ENCODE results near the gene BMP2K.

BMP2K gene

GRCh38 chr4:78939667-78940008, 163.5 kb downstream of the BMP2K start:
- DNase-seq: no peak

- no peak for DNase-seq
These were observed 164.6 kb downstream of the BMP2K start for GRCh38 chr4:78940752-78941151.

GRCh38 chr4:78944381-78944780, 168.2 kb downstream of the BMP2K start:
- DNase-seq: no peak

- DNase-seq: no peak
These were observed 169.6 kb downstream of the BMP2K start for GRCh38 chr4:78945651-78946179.

- no peak for DNase-seq
These were observed 173.6 kb downstream of the BMP2K start for GRCh38 chr4:78949735-78950134.

- DNase-seq: no peak
These were observed 175.8 kb downstream of the BMP2K start for GRCh38 chr4:78951862-78952472.

GRCh38 chr4:78953231-78953630, 177.1 kb downstream of the BMP2K start:
- DNase-seq: no peak

- no peak for DNase-seq
These were observed 177.9 kb downstream of the BMP2K start for GRCh38 chr4:78953769-78954666.

- no peak for DNase-seq
These were observed 180.8 kb downstream of the BMP2K start for GRCh38 chr4:78956975-78957374.

GRCh38 chr4:78960926-78961325, 184.8 kb downstream of the BMP2K start:
- DNase-seq: no peak

Data from activated CD8-positive, alpha-beta memory T cell treated with anti-CD3 and anti-CD28 coated beads, Interleukin-2, amount 50 U/mL, for 48 hours (primary cell).